A673 (cell line): ENCODE data around the gene NDUFAF2.

ENCODE experiments used
- CTCF ChIP-seq: fragments of 300-800, 200-600 bp; sonication (generic); conservative IDR thresholded peaks from 2 replicates; pipeline ENCODE4 v1.5.1; 2017; ENCODE audit warnings: low read depth, mild to moderate bottlenecking, antibody characterized with exemption, low read length, moderate library complexity, mixed read lengths
- EZH2 ChIP-seq: fragments of 200-600 bp; sonication (generic); IDR thresholded peaks from 2 replicates; pipeline ENCODE4 v1.6.1; 2017; ENCODE audit warnings: borderline replicate concordance, low read depth, mild to moderate bottlenecking, mixed read lengths, antibody characterized with exemption, low read length; ENCODE audit not compliant: poor library complexity, severe bottlenecking

- TF ChIP-seq EZH2 (no peak), CTCF (peak; percentile 54)
Observed at GRCh38 chr5:60959156-60959555, 14.2 kb downstream of the NDUFAF2 start.
